Fibroblast of lung (primary cell): ENCODE results near the gene BORCS8. TPM values are rescaled to one million over a fixed set of nuclear protein-coding genes. Genes with fewer than 3 reads are reported as not detected.

Source experiments
- DNase-seq, 2 donors: peaks; one replicate each; pipeline versions ENCODE4 v3.0.0 to v3.0.0-alpha.2; 2010; ENCODE audit warnings: low read depth in 2 of 2
- H2AFZ ChIP-seq: 2 replicates; pipeline ENCODE4 v1.5.1; 2012; ENCODE audit warnings: low read length, control low read depth, inconsistent platforms
- H3K27ac ChIP-seq: 2 replicates; pipeline ENCODE4 v1.5.1; 2011; ENCODE audit warnings: low read length, control low read depth; ENCODE audit not compliant: insufficient read depth
- H3K27me3 ChIP-seq: 2 replicates; pipeline ENCODE4 v1.5.1; 2011; ENCODE audit warnings: mild to moderate bottlenecking, low read length; ENCODE audit not compliant: control insufficient read depth, insufficient read depth
- H3K36me3 ChIP-seq: 2 replicates; pipeline ENCODE4 v1.5.1; 2011; ENCODE audit warnings: low read length; ENCODE audit not compliant: control insufficient read depth, insufficient read depth
- H3K4me1 ChIP-seq: 2 replicates; pipeline ENCODE4 v1.5.1; 2011; ENCODE audit warnings: low read length; ENCODE audit not compliant: control insufficient read depth, insufficient read depth; ENCODE audit errors: extremely low read depth
- H3K4me2 ChIP-seq: 2 replicates; pipeline ENCODE4 v1.5.1; 2011; ENCODE audit warnings: low read length, control low read depth; ENCODE audit not compliant: insufficient read depth; ENCODE audit errors: extremely low read depth
- H3K4me3 ChIP-seq, 4 experiments: fragments of 200-600 bp in 1 of 4; sonication (generic) in 1 of 4; replicated peaks in 1 of 4; 2 replicates each; pipeline ENCODE4 v1.5.1; 2011 to 2016; ENCODE audit warnings: low read length in 4 of 4, low read depth in 3 of 4, mild to moderate bottlenecking in 3 of 4, control low read depth in 2 of 4, inconsistent platforms in 1 of 4, mixed read lengths in 1 of 4; ENCODE audit not compliant: insufficient read depth in 1 of 4; ENCODE audit errors: control extremely low read depth in 1 of 4
- H3K79me2 ChIP-seq: 2 replicates; pipeline ENCODE4 v1.5.1; 2012; ENCODE audit warnings: mild to moderate bottlenecking, low read length, inconsistent platforms; ENCODE audit not compliant: control insufficient read depth, insufficient read depth
- H3K9ac ChIP-seq: 2 replicates; pipeline ENCODE4 v1.5.1; 2011; ENCODE audit warnings: mild to moderate bottlenecking, low read length, control low read depth; ENCODE audit not compliant: insufficient read depth
- H3K9me3 ChIP-seq: 2 replicates; pipeline ENCODE4 v1.5.1; 2012; ENCODE audit warnings: low read depth, low read length; ENCODE audit not compliant: control insufficient read depth, insufficient read depth
- H4K20me1 ChIP-seq: 2 replicates; pipeline ENCODE4 v1.5.1; 2011; ENCODE audit warnings: low read length; ENCODE audit not compliant: control insufficient read depth, insufficient read depth; ENCODE audit errors: extremely low read depth
- EZH2 ChIP-seq: IDR thresholded peaks from 2 replicates; pipeline ENCODE4 v1.5.1; 2012; ENCODE audit warnings: low read length, control low read depth, mild to moderate bottlenecking; ENCODE audit errors: missing control alignments
- polyA plus RNA-seq, 2 donors: library from polyadenylated mRNA; depleted of rRNA in 1 of 2; stranded (reverse) in 1 of 2; unstranded in 1 of 2; fragments of >200 nt; gene quantifications; 2 replicates each; pipeline ENCODE4 v1.2.1, GENCODE V29; 2011 to 2012; ENCODE audit warnings: missing spikeins in 1 of 2
- total RNA-seq: library from RNA; depleted of rRNA; stranded (reverse); fragments of >200 nt; gene quantifications from 2 replicates; pipeline ENCODE4 v1.2.1, GENCODE V29; 2014
- TF ChIP-seq, protein P1 (sequence below), 2 donors: IDR thresholded peaks in 1 of 2; conservative IDR thresholded peaks in 1 of 2; 1 replicate in 1 of 2; 2 replicates in 1 of 2; pipeline ENCODE4 v1.5.1; 2011 to 2012; ENCODE audit warnings: low read length in 2 of 2, control low read depth in 1 of 2, inconsistent platforms in 1 of 2, low read depth in 1 of 2, mild to moderate bottlenecking in 1 of 2

BORCS8 gene
- total and polyA plus RNA-seq, 2 donors (not counting 1 experiment from before 2014, with no cell fraction given) = 10.7 to 13.9 TPM

DNA sequence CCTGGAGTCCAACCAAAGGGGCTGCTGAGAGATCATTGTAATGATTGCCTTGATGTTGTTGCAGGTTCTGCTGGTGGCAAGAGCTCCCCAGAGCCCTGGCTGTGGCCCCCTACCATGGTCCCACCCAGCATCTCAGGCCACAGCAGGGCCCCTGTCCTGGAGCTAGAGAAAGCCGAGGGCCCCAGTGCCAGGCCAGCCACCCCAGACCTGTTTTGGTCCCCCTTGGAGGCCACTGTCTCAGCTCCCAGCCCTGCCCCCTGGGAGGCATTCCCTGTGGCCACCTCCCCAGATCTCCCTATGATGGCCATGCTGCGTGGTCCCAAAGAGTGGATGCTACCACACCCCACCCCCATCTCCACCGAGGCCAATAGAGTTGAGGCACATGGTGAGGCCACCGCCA lies 35.3 kb upstream of the BORCS8 start:
- Histone ChIP-seq H3K27ac (no peak overlapping the region), H3K4me2 (no peak overlapping the region), H3K27me3 (peaks cover 11% of the 10 kb centered on the region), H3K9me3 (no peaks in the 10 kb centered on the region), H3K9ac (no peak overlapping the region), H3K4me1 (no peaks in the 10 kb centered on the region), H3K4me3 (no peak overlapping the region), H3K36me3 (no peaks in the 10 kb centered on the region), H2AFZ (no peak overlapping the region), H4K20me1 (no peaks in the 10 kb centered on the region), H3K79me2 (no peaks in the 10 kb centered on the region)
- TF ChIP-seq, protein P1, sequence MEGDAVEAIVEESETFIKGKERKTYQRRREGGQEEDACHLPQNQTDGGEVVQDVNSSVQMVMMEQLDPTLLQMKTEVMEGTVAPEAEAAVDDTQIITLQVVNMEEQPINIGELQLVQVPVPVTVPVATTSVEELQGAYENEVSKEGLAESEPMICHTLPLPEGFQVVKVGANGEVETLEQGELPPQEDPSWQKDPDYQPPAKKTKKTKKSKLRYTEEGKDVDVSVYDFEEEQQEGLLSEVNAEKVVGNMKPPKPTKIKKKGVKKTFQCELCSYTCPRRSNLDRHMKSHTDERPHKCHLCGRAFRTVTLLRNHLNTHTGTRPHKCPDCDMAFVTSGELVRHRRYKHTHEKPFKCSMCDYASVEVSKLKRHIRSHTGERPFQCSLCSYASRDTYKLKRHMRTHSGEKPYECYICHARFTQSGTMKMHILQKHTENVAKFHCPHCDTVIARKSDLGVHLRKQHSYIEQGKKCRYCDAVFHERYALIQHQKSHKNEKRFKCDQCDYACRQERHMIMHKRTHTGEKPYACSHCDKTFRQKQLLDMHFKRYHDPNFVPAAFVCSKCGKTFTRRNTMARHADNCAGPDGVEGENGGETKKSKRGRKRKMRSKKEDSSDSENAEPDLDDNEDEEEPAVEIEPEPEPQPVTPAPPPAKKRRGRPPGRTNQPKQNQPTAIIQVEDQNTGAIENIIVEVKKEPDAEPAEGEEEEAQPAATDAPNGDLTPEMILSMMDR (conservative IDR thresholded peaks at IDR 0.05 in 1 of 2, IDR thresholded peaks at IDR 0.05 in 1 of 2; ENCODE audit: low read depth in 1 of 2, low read length in 2 of 2) = no peak
- TF ChIP-seq EZH2 = no peak
- no peak for DNase-seq

DNA sequence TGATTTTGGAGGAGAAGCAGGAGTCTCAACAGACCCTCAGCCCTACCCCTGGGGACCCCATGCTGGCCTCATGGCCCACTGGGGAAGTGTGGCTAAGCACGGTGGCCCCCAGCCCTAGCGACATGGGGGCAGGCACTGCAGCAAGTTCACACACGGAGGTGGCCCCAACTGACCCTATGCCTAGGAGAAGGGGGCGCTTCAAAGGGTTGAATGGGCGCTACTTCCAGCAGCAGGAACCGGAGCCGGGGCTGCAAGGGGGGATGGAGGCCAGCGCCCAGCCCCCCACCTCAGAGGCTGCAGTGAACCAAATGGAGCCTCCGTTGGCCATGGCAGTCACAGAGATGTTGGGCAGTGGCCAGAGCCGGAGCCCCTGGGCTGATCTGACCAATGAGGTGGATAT lies 34.7 kb upstream of the BORCS8 start:
- H4K20me1 ChIP-seq = no peaks in the 10 kb centered on the region

DNA sequence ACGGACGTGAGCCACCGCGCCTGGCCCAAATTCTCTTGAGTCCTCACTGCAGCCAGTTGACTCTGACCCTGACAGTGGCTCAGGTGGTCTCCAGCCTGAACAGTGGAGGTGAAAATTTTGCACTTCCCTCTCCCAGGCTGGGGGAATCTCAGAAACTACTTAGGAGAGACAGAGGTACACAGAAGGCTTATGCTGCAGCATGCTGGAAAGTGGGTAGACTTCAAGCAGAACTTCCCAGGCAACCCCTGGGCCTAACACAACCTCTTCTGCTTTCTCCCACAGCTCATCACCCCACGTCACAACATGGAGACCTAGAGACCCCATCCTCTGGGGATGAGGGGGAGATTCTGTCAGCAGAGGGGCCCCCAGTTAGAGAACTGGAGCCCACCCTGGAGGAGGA lies 34.3 kb upstream of the BORCS8 start:
- Histone ChIP-seq H3K27ac (no peak overlapping the region), H3K79me2 (no peaks in the 10 kb centered on the region), H2AFZ (no peak overlapping the region), H3K4me2 (no peak overlapping the region), H3K36me3 (no peaks in the 10 kb centered on the region), H3K27me3 (peaks cover 11% of the 10 kb centered on the region), H3K4me3 (no peak overlapping the region), H3K4me1 (no peaks in the 10 kb centered on the region), H3K9ac (no peak overlapping the region), H4K20me1 (no peaks in the 10 kb centered on the region), H3K9me3 (no peaks in the 10 kb centered on the region)
- DNase-seq = no peak
- TF ChIP-seq EZH2 = no peak
- TF ChIP-seq, protein P1 (conservative IDR thresholded peaks at IDR 0.05 in 1 of 2, IDR thresholded peaks at IDR 0.05 in 1 of 2; ENCODE audit: low read depth in 1 of 2, low read length in 2 of 2) = no peak

More for the DNA sequence above, 34.7 kb upstream of the BORCS8 start:
- Histone ChIP-seq H3K79me2 (no peaks in the 10 kb centered on the region), H3K27ac (no peak overlapping the region), H3K4me3 (no peak overlapping the region), H3K36me3 (no peaks in the 10 kb centered on the region), H3K4me2 (no peak overlapping the region), H3K27me3 (peaks cover 11% of the 10 kb centered on the region), H3K9ac (no peak overlapping the region), H3K4me1 (no peaks in the 10 kb centered on the region), H3K9me3 (no peaks in the 10 kb centered on the region), H2AFZ (no peak overlapping the region)
- TF ChIP-seq, protein P1 (conservative IDR thresholded peaks at IDR 0.05 in 1 of 2, IDR thresholded peaks at IDR 0.05 in 1 of 2; ENCODE audit: low read depth in 1 of 2, low read length in 2 of 2) = no peak
- no peak for TF ChIP-seq EZH2
- no peak for DNase-seq
